BE2C (cell line): ENCODE measurements around the gene PAEP.
"Not testable (repeated sequence)": the region's sequence is repeated elsewhere in the genome, so short reads cannot be mapped to it uniquely, and the experiment has no call there.

ENCODE experiments used
- DNase-seq: peaks from one replicate; pipeline ENCODE4 v3.0.0-alpha.2; 2020
- H3K27me3 ChIP-seq: fragments of 250-450 bp; sonication (Bioruptor Pico); 2 replicates; pipeline ENCODE4 v1.5.1; 2020; ENCODE audit warnings: mild to moderate bottlenecking
- H3K36me3 ChIP-seq: fragments of 250-450 bp; sonication (Bioruptor Pico); 2 replicates; pipeline ENCODE4 v1.5.1; 2020; ENCODE audit warnings: mild to moderate bottlenecking
- H3K4me1 ChIP-seq: fragments of 250-450 bp; sonication (Bioruptor Pico); 2 replicates; pipeline ENCODE4 v1.5.1; 2020
- H3K4me3 ChIP-seq: 2 replicates; pipeline ENCODE4 v1.5.1; 2011; ENCODE audit warnings: low read depth, low read length
- H3K9me3 ChIP-seq: fragments of 250-450 bp; sonication (Bioruptor Pico); 2 replicates; pipeline ENCODE4 v1.5.1; 2020
- TF ChIP-seq, protein P1 (sequence below): IDR thresholded peaks from 2 replicates; pipeline ENCODE4 v1.5.1; 2012; ENCODE audit warnings: mild to moderate bottlenecking, low read depth, low read length

The PAEP gene

DNA sequence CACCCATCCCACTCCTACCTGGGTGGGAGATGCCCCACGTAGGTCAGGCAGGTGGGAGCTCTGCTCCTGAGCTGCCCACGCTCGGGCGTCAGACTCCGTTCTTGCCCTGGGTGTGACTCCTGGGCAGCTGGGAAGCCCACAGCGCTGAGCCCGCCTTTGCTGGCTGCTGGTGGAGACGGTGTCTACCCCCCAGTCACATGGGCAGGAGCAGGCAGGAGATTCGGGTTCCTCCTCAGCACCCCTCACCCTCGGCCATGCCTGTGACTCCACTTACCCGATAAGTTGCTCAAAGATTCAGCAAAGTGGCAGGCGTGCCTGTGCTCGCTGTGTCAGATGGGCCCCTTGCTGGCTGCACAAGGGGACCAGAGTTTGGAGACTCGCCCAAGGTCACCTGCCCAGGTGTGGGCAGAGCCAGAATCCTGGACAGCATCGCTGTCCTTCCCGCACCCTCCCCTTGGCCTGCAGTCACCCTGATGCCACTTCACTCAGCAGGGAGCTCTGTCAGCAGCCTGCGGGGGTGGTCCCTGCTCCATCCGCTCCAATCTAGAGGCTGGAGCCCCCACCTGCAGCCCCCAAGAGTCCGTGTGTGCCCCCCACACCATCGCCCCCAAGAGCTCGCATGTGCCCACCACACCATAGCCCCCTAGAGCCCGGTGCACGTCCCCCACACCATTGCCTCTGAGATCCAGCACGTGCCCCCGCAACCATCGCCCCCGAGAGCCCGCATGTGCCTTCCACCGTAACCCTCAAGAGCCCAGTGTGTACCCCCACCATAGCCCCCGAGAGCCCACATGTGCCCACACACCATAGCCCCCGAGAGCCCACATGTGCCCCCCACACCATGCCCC is 36.1 kb upstream of the PAEP start:
- Histone ChIP-seq H3K4me1 (no peaks in the 10 kb centered on the region; the same call in 1 of the 2 replicates), H3K36me3 (no peaks in the 10 kb centered on the region), H3K4me3 (no peak overlapping the region), H3K27me3 (no peaks in the 10 kb centered on the region), H3K9me3 (no peaks in the 10 kb centered on the region)
- no peak for DNase-seq
- TF ChIP-seq, protein P1, sequence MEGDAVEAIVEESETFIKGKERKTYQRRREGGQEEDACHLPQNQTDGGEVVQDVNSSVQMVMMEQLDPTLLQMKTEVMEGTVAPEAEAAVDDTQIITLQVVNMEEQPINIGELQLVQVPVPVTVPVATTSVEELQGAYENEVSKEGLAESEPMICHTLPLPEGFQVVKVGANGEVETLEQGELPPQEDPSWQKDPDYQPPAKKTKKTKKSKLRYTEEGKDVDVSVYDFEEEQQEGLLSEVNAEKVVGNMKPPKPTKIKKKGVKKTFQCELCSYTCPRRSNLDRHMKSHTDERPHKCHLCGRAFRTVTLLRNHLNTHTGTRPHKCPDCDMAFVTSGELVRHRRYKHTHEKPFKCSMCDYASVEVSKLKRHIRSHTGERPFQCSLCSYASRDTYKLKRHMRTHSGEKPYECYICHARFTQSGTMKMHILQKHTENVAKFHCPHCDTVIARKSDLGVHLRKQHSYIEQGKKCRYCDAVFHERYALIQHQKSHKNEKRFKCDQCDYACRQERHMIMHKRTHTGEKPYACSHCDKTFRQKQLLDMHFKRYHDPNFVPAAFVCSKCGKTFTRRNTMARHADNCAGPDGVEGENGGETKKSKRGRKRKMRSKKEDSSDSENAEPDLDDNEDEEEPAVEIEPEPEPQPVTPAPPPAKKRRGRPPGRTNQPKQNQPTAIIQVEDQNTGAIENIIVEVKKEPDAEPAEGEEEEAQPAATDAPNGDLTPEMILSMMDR = no peak

DNA sequence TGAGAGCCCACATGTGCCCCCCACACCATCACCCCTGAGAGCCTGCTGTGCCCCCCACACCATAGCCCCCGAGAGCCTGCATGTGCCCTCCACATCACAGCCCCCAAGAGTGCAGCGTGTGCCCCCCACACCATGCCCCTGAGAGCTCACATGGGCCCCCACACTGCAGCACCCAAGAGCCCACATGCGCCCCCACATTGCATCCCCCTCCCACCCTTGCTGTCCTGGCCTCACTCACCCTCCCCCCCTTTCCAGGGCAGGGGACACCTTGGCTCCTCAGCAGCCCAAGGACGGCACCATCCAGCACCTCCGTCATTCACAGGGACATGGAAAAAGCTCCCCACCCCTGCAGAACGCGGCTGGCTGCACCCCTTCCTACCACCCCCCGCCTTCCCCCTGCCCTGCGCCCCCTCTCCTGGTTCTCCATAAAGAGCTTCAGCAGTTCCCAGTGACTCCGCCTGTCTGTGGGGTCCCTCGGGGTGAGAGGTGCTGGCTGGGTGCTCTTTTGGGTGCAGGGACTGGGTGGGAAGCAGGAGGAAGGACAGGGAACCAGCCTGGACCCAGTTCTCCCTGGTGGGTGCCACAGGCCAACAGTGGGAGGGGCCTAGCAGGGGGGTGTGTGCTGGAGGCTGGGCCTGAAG is 35.3 kb upstream of the PAEP start:
- TF ChIP-seq, protein P1 = no peak
- Histone ChIP-seq H3K4me3 (no peak overlapping the region), H3K27me3 (no peaks in the 10 kb centered on the region), H3K4me1 (no peaks in the 10 kb centered on the region; the same call in 1 of the 2 replicates), H3K36me3 (no peaks in the 10 kb centered on the region), H3K9me3 (no peaks in the 10 kb centered on the region)
- no peak for DNase-seq

DNA sequence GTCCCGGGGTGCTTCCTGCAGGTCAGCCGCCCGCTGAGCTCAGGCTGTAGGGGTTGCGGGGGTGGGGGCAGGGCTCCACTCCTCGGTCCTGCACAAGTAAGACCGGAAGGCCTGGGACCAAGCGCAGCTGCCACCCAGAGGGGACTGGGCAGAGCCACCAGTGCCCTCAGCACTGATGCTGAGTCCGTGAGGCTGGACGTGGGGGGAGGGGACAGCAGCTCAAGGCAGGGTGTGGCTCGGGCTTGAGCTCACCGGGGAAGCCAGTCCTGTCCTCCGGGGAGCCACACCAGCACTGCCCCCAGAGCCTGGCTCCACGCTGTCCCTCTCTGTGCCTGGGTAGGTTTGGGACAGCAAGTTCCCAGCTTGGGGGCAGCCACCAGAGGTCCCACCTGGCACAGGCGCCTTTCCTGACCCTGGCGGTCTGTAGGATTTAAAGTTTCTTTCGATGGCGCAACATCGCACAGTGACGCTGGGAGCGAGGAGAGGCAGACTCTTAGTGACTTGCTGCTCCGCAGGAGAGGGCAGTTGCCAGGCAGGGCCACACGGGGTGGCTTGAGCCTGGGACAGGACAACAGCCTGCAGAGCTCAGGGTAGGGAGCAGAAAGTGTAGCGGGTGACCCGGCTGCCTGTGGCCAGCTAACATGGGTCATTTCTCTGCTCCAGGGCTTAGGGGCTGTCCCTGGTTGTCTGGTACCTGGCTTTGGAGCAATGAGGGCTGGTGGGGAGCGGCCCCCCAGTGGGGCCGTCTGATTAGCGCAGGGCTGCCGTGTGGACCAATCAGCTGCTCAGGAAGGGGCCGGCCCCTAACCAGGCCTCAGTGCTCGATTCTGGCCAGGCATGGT is 34.6 kb upstream of the PAEP start:
- Histone ChIP-seq H3K36me3 (no peaks in the 10 kb centered on the region), H3K27me3 (no peaks in the 10 kb centered on the region), H3K4me3 (no peak overlapping the region), H3K4me1 (no peaks in the 10 kb centered on the region; the same call in 1 of the 2 replicates), H3K9me3 (no peaks in the 10 kb centered on the region)
- DNase-seq = no peak
- TF ChIP-seq, protein P1 = no peak

DNA sequence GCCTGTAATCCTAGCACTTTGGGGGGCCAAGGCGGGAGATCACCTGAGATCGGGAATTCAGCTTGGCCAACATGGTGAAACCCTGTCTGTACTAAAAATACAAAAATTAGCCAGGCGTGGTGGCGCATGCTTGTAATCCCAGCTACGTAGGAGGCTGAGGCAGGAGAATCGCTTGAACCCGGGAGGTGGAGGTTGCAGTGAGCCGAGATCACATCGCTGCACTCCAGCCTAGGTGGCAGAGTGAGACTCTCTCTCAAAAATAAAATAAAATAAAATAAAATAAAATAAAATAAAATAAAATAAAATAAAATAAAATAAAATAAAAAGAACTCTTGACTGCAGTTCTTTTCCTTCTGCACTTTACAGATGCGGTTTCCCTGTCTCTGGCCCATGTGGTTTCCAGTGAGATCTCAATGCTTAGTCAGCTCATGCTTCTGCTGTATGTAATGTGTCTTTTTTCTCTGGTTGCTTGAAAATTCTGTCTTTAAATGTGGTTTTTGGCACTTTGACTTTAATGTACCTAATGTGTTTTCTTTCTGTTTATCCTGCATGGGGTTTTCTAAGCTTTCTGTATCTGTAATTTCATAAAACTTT is 32.6 kb upstream of the PAEP start:
- H3K4me1 ChIP-seq, H3K36me3 ChIP-seq, H3K27me3 ChIP-seq, H3K4me3 ChIP-seq, DNase-seq, H3K9me3 ChIP-seq: not testable (repeated sequence)

DNA sequence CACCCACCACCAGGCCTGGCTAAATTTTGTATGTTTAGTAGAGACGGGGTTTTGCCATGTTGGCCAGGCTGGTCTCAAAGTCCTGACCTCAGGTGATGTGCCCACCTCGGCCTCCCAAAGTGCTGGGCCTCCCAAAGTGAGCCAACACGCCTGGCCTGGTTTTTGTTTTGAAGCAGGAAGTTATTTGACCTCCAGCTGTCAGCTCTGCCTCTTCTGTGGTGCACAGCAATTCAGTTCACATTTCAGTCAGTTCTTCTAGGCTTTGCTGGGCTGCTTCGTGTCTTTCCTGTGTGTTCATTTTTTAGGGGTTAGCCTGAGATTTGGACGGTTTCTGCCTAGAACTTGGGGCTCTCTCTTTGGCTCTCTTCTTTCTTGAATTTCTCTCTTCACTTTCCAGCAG is 31.4 kb upstream of the PAEP start:
- no peak for DNase-seq
- TF ChIP-seq, protein P1 = no peak
- Histone ChIP-seq H3K4me3 (no peak overlapping the region), H3K9me3 (no peaks in the 10 kb centered on the region), H3K4me1 (no peaks in the 10 kb centered on the region), H3K36me3 (no peaks in the 10 kb centered on the region), H3K27me3 (no peaks in the 10 kb centered on the region)

DNA sequence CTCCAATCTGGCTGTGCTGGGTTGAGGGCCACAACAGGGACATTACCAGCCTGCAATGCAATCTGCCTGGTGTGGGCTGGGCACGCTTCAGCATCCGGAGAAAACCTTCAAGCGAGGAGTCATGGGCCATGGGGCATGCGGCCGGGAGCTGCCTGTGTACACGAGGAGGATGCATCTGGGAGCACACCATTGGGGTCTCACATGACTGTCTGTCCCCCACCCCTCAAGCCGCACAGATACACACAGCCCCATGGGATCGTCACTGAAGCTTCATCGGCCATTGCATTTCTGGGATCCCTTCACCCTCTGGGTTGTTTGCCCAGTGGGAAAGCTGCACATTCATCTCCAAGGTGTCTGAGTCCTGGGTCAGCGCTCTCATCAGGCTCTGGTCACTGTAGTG is 30.5 kb upstream of the PAEP start:
- H3K27me3 ChIP-seq = no peaks in the 10 kb centered on the region
- no peaks in the 10 kb centered on the region for H3K9me3 ChIP-seq
- TF ChIP-seq, protein P1 = no peak
- H3K4me1 ChIP-seq = no peaks in the 10 kb centered on the region
- no peaks in the 10 kb centered on the region for H3K36me3 ChIP-seq
- no peak for DNase-seq
- no peak overlapping the region for H3K4me3 ChIP-seq
